Activated T-cell treated with anti-CD3 and anti-CD28 coated beads for 24 hours (primary cell): ENCODE data around the gene C1orf185.
"Not testable (repeated sequence)": the region's sequence is repeated elsewhere in the genome, so short reads cannot be mapped to it uniquely, and the experiment has no call there.

Experiments
- DNase-seq: peaks from one replicate; pipeline ENCODE4 v3.0.0-alpha.2; 2020; ENCODE audit warnings: low read depth

The C1orf185 gene

GRCh38 chr1:51137696-51138095, 35.7 kb downstream of the C1orf185 start:
- DNase-seq = not testable (repeated sequence)

- no peak for DNase-seq
Measured at GRCh38 chr1:51139474-51139873, 37.4 kb downstream of the C1orf185 start.

- DNase-seq = no peak
Measured at GRCh38 chr1:51147394-51147793, 45.4 kb downstream of the C1orf185 start.

GRCh38 chr1:51154776-51155175, 52.7 kb downstream of the C1orf185 start:
- DNase-seq = no peak

- DNase-seq = no peak
Measured at GRCh38 chr1:51156752-51157151, 54.7 kb downstream of the C1orf185 start.

GRCh38 chr1:51157395-51157794, 55.4 kb downstream of the C1orf185 start:
- no peak for DNase-seq

GRCh38 chr1:51158263-51158662, 56.2 kb downstream of the C1orf185 start:
- no peak for DNase-seq

GRCh38 chr1:51162560-51162959, 60.5 kb downstream of the C1orf185 start:
- not testable (repeated sequence) for DNase-seq

GRCh38 chr1:51165540-51165939, 63.5 kb downstream of the C1orf185 start:
- DNase-seq = no peak

GRCh38 chr1:51168266-51168845, 66.3 kb downstream of the C1orf185 start:
- no peak for DNase-seq

GRCh38 chr1:51168936-51169335, 66.9 kb downstream of the C1orf185 start:
- no peak for DNase-seq

GRCh38 chr1:51170342-51170741, 68.3 kb downstream of the C1orf185 start:
- no peak for DNase-seq

- DNase-seq = no peak
Measured at GRCh38 chr1:51172811-51173210, 70.8 kb downstream of the C1orf185 start.

GRCh38 chr1:51175278-51175677, 73.2 kb downstream of the C1orf185 start:
- no peak for DNase-seq

- not testable (repeated sequence) for DNase-seq
Measured at GRCh38 chr1:51177988-51178387, 76.0 kb downstream of the C1orf185 start.

- DNase-seq = no peak
Measured at GRCh38 chr1:51188230-51188629, 86.2 kb downstream of the C1orf185 start.

- DNase-seq = peak; percentile 30
Measured at GRCh38 chr1:51189421-51190073, 87.5 kb downstream of the C1orf185 start.

- no peak for DNase-seq
Measured at GRCh38 chr1:51190961-51191360, 88.9 kb downstream of the C1orf185 start.

GRCh38 chr1:51192213-51192843, 90.3 kb downstream of the C1orf185 start:
- DNase-seq = peak; percentile 35

- no peak for DNase-seq
Measured at GRCh38 chr1:51193564-51193963, 91.5 kb downstream of the C1orf185 start.
